Effector CD4-positive, alpha-beta T cell (primary cell): ENCODE results near the gene TAOK1.
"Not testable (repeated sequence)": the region's sequence is repeated elsewhere in the genome, so short reads cannot be mapped to it uniquely, and the experiment has no call there.

Experiments used
- DNase-seq: peaks from one replicate; pipeline ENCODE4 v3.0.0-alpha.2; 2020

TAOK1 gene

DNA sequence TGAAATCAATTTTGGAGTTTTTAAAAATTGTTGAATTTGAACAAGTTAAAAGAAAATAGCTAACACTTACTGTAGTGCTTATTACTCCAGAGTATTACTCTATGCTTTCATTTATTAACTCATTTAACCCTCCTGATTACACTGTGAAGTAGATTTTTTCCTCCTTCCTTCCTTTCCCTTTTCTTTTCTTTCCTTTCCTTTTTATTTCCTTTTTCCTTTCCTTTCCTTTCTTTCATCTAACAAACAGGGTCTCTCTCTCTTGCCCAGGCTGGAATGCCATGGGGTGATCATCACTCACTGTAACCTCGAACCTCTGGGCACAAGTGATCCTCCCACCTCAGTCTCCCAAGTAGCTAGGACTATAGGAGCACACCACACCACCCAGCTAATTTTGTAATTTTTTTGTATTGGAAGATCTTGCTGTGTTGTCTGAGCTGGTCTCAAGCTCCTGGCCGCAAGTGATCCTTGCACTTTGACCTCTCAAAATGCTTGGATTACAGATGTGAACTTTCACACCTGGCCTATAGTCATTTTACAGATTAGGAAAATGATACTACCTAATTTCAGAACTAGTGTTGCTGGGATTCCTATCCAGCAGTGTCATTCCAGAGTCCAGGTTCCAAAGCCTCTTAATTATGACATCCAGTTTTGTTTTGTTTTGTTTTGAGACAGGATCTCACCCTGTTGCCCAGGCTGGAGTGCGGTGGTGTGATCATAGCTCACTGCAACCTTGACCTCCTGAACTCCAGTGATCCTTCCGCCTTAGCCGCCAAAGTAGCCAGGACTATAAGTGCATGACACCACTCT, 59.9 kb downstream of the TAOK1 start:
- no peak for DNase-seq

DNA sequence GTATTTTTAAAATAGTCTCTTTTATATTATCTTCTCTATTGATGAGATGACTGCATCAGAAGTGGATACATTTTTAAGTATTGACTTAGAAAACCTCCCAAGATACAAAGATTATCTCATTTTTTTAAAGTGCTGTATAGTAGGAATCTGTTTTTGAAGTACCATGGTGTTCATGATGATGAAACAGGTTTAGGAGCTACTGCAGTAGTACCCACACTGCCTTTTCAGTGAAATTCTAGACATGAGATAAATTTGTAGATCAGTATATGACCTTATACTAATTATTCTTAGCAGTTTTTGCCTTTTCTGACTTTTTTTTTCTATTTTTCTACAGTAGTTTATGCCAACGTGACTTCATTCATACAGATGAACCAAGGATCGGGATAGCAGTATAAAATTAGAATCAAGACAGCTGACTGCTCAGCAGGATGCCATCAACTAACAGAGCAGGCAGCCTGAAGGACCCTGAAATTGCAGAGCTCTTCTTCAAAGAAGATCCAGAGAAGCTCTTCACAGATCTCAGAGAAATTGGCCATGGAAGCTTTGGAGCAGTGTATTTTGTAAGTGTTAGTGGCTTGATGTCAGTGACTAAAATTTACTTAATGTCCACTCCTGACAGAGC, 61.1 kb downstream of the TAOK1 start:
- no peak for DNase-seq

DNA sequence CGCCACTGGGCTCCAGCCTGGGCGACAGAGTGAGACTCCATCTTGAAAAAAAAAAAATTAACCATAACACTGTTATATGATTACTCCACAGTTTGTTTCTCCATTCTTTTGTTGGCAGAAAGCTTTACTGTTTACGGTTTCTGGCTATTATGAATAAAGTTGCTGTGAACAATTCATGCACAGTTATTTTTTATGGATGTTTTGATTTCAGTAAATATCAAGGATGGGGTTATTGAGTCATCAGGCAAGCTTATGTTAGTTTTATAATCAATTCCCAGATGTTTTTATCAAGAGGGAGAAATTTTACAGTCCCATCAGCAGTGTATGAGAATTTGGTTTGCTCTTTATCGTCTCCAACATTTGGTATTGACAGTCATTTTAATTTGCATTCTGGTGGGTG, 67.9 kb downstream of the TAOK1 start:
- DNase-seq: no peak

DNA sequence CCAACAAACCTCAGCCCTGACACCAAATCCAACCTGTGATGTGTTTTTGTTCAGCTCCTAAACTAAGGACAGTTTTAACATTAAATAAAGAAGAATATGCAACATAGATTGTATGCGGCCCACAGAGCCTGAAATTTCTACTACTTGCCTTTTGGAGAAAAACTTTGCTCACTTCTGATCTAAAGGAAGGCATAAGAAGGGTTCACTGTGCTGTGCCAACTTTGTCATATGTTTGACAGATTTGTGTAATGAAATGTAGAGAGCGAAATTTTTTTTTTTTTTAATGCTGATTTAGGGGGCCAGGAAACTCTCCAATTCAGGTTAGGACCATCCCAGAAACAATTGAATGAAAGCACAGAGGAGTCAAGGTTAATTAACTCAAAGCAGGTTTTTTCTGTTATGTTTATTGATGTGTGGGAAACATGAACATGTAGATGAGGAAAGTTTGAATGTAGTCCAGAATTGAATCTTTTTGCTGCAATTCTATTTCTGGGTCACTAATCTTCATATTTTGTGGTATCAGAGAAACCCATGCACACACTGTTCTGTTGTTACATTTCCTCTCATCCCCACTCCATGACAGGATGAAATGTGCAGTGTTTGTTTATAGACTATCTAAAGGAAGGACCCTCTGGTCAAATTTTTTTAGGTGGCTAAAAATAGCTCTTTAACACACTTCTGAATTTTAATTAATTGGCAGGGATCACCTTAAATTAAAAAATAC, 71.5 kb downstream of the TAOK1 start:
- no peak for DNase-seq

DNA sequence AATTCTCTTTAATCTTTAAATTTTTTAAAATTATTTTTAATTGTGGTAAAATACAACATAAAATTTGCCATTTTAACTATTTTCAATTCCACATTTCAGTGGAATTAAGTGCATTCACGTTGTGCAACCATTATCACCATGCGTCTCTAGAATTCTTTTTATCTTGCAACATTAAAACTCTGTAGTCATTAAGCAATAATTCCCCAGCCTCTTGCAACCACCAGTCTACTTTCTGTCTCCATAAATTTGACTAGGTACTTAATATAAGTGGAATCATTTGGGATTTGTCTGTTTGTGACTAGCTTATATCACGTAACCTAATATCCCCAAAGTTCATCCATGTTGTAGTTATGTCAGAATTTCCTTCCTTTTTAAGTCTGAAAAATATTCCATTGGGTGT, 79.1 kb downstream of the TAOK1 start:
- no peak for DNase-seq

DNA sequence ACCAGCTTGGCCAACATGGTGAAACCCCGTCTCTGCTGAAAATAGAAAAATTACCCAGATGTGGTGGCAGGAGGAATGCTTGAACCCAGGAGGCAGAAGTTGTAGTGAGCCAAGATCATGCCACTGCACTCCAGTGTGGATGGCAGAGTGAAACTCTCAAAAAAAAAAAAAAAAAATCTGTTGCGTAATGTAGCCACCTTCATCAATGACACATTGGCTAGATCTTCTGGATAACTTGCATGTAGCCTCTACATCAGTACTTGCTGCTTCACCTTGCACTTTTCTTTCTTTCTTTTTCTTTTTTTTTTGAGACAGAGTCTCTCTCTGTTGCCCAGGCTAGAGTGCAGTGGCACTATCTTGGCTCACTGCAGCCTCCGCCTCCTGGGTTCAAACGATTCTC, 83.3 kb downstream of the TAOK1 start:
- not testable (repeated sequence) for DNase-seq

DNA sequence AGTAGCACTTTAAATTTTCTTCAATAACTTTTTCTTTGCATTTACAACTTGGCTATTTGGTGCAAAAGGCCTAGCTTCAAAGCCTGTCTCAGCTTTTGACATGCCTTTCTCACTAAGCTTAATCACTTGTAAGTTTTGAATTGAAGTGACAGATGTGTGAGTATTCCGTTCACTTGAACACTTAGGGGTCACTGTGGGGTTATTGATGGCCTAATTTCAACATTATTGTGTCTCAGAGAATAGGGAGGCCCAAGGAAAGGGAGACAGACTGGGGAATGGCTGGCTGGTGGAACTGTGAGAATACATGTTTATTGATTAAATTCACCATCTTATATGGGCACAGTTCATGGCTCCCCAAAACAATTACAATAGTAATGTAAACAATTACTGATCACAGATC, 84.1 kb downstream of the TAOK1 start:
- no peak for DNase-seq

DNA sequence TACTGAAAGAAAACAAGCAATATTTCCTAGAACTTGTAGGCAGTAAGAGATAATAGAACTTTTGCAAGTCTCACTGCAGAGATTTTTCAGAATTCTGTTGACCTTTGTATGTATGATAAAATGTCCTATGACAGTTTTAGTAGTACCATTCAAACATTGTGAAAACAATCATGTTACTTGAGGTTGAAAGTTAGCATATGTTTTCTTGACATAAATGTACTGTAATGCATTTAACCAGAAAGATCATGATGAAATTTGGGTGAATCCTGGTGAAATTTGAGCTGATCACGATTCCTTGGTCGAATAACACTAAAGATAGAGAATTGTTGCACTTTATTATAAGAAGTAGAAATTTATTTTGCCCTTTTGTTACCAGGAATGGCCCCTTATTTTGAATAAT, 85.7 kb downstream of the TAOK1 start:
- no peak for DNase-seq

DNA sequence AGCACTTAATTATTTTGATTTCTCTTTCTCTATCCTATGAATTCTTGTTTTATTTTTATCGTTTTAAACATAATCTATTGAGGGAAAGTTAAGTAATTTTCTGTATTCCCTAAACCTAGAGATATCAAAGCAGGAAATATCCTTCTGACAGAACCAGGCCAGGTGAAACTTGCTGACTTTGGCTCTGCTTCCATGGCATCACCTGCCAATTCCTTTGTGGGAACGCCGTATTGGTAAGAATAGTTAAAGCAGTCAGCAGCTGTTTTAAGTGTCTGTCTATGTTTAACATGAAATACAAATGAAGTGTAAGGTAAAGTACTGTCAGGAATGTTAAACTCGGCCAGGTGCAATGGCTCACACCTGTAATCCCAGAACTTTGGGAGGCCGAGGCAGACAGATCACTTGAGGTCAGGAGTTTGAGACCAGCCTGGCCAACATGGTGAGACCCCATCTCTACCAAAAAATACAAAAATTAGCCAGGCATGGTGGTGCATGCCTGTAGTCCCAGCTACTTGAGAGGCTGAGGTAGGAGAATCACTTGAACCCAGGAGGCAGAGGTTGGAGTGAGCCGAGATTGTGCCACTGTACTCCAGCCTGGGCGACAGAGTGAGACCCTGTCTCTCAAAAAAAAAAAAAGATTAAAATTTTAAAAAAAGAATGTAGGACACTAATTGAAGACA, 90.2 kb downstream of the TAOK1 start:
- not testable (repeated sequence) for DNase-seq

DNA sequence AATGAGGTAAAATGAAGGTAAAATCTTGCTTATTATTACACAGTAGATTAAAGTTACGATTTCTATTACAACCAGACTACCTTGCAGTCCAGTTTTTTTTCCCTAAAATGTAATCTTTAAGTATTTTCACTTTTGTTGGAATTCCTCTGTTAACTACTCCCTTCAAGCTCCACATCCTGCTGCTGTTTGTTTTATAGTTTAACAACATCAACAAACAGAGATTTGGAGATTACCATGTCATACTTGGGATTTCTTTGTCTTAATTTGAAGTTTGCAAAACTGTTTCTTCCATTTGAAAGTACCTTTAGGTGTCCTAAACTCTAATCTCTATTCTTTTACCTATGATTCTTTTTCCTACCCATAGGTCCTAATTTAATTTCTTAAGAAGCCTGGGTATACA, 93.3 kb downstream of the TAOK1 start:
- DNase-seq: no peak

DNA sequence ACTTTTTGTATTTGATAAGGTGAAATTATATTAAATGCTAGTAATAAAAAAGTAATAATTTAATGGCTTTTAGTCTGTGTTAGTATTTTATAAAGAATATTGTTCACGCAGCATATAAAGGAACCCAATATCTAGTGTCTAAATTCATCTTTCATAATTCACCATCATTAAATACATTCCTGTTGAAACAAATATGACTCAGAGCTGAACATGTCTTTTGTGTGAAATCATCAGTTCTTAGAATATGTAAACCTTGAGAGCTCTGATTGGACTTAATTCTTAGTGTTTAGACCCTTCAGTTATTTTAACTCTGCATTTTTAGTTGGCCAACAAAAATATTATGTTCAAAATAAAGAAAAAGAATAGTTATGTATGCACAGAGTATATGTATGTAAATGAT, 104.8 kb downstream of the TAOK1 start:
- DNase-seq: no peak

DNA sequence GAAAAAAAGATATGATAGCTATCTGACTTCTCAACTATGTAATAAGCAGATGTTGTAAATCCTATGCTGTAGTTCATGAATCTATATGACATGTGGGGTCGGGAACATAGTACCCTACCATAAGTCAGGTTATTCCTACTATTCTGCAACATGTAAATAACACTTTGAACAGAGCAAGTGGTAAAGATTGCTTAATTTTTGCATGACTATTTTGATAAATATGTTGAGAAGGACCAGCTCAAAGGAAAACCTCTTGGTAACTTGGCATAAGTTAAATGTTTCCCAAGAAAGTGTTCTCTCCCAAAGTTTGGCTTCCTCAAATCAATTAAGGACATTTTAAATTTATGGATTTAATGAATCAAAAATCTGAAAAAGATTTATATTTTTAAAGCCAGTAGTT, 114.5 kb downstream of the TAOK1 start:
- DNase-seq: no peak

DNA sequence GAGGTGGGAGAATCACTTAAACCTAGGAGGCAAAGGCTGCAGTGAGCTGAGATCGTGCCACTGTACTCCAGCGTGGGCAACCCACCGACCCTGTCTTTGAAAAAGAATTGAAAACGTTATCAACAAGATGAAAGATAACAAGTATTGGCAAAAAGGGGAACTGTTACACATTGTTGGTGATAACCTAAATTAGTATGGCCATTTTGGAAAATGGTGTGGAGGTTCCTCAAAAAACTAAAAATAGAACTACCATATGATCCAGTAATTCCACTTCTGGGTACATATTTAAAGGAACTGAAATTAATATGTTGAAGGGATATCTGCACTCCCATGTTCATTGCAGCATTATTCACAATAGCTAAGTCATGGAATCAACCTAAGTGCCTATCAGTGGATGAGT, 115.7 kb downstream of the TAOK1 start:
- no peak for DNase-seq

DNA sequence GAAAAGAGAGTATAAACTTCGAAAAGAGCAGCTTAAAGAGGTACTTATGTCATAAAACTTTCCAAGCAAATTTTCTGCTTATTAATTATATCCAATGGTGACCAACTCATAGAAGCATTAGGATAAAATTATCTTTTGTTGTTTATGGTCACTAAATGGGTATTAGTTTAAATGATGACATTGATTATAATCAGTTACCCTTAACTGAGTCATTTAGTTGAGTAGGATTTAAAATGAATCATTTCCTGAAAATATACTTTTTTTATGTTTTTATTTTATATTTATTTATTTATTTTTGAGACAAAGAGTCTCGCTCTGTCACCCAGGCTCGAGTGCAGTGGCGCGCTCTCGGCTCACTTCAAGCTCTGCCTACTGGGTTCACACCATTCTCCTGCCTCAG, 120.8 kb downstream of the TAOK1 start:
- DNase-seq: no peak

DNA sequence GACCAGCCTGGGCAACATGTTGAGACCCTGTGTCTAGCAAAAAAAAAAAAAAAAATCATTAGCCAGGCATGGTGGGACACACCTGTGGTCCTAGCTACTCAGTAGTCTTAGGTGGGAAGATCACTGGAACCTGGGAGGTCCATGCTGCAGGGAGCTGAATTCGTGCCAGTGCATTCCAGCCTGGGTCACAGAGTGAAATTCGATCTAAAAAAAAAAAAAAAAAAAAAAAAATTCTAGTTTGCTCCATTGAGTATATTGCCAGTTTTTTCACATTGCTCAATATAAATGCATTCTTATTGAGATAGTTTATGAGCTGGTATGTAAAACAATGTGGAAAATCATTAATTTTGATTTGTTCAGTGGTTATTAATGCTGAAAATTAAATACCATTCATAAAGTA, 124.6 kb downstream of the TAOK1 start:
- DNase-seq: no peak

DNA sequence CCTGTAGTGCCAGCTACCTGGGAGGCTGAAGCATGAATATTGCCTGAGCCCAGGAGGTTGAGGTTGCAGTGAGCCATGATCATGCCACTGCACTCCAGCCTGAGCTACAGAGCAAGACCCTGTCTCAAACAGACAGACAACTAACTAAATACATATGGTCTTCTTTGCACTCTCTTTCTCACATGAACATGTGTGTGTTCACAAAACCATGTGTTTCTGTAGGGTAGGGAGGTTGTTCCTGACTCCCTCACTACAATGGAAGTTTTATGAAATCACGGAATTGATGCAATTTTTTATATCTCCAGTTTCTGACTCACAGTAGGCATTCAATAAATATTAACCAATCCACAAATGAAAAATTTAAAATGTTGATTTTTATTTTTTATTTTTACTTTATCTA, 128.2 kb downstream of the TAOK1 start:
- DNase-seq: no peak

DNA sequence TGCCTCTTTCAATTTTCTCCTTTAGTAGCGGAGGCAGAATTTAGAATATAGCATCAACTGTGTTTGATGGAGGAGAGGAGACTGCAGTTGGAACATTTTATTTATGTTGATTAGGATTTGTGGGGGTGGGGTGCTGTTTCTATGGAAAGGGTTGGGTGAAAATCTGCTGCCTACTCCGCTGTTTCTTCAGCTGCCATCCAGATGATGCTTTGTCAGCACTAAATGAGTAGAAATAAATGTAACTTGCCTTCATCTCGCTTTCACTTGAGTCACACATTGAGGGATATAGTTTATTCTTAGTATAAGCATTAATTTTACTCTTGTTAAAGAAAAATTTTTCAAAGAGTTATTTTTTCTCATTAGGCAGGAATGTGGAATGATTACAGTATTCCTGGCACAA, 134.5 kb downstream of the TAOK1 start:
- no peak for DNase-seq

DNA sequence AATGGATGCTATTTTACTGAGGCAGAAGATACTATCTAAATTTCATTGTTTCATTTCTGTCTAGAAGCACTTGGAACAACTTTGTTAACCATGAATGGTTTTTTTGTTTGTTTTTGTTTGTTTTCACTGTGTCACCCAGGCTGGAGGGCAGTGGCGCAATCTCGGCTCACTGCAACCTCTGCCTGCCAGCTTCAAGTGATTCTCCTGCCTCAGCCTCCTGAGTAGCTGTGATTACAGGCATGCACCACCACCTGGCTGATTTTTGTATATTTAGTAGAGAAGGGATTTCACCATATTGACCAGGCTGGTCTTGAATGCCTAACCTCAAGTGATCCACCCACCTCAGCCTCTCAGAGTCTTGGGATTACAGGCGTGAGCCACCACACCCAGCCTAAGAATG, 136.2 kb downstream of the TAOK1 start:
- DNase-seq: no peak

DNA sequence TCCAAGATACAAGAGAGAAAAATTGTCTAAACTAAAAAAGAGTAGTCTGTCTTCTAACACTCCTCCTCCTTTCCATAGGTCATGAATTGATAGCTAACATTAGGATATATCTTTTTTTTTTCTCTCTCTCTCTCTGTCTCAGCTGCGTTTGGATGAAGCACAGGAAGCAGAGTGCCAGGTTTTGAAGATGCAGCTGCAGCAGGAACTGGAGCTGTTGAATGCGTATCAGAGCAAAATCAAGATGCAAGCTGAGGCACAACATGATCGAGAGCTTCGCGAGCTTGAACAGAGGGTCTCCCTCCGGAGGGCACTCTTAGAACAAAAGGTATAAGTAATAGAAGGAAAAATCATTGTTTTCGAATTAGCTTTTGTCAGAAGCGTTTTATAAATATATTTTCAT, 143.8 kb downstream of the TAOK1 start:
- no peak for DNase-seq

DNA sequence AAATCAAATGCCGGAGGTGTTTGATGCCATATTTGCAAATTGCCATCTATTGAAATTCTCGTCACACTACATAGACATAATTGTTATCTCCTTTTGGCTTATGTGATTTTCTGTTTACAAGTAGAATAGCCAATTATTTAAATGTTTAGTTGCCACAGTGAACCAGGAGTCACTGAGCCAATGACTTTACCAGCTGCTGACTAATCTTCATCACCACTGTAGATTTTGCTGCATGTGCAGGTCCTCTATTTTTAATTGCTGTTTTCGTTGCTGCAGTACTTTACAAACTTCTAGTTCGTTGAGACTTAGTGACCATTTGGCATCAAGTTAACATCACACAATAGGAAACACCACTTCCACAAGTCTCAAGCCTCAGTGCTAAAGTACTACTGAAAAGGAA, 153.9 kb downstream of the TAOK1 start:
- DNase-seq: no peak

DNA sequence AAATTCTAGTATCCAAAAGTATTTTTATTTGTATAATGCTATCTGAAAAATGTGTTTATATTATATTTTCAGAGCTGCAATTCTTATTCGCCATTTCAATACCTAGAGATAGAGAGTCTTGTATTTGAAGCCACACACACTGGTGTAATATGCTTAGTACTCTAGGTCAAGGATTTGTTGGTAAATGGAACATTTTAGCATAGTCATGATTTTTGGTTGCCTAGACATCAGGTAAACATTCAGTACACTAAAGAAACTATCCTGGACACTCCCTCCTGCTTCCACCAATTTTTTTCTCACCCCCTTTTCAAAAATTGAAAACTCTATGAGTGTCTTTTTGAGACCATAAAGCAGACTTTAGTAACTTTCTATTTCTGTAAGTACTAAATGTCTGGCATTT, 155.9 kb downstream of the TAOK1 start:
- DNase-seq: no peak

DNA sequence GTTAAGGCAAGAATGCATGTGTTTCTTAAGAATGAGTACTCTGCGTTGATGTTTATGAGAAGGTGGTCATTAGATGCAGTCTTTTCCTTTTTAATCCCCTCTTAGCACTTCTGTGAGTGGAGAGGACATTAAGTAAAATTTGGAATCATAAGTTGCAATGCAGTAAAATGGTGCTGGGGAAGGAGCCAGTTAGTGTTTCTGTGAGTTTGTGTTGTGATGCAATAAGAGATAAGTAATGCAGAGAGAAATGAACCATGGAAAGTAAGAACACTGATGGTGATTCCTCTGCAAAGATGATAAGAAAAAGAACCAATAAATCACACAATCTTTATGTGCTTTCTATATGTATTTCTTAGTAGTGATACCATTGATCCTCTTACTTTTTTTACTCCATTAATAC, 156.7 kb downstream of the TAOK1 start:
- DNase-seq: no peak

DNA sequence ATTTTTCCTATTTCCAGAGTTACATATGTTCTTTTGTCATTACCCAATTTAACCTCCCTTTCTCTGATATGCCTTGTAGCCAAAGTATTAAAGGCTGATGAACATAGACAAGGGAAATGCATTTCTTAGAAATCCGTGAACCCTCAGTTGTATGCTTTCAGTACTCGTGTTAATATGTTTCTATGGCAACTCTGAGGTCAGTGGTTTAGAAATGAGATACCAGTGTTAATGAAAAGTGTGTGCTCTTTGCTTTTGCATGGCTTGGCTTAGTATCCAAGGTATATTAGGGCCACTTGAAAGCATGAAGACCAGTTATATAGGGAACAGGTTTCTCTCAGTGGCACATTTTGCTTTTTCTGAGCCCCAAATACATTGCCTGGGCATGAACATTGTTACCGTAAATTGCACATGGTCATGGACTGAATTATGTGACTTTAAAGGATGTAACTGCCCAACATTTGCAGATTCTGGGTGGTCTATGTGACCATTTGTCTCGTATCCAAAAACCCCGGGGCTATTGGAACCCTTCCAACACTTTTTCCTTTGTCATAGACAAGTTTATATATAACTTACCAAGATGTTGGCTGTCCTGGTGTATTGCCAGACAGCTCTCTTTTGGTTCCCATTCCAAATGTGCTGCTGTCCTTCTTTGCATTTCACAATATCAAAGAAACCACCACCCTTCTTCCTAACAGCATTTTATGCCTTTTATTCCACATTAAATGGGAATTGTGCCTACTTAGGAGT, 159.2 kb downstream of the TAOK1 start:
- no peak for DNase-seq
